Liver (tissue), 9 donors: ENCODE results near the gene GRIN2A. TPM values are rescaled to one million over a fixed set of nuclear protein-coding genes. Genes with fewer than 3 reads are reported as not detected.

Experiments used
- DNase-seq: peaks from one replicate; pipeline ENCODE4 v3.0.0-alpha.2; 2017; ENCODE audit warnings: low spot score
- H3K27ac ChIP-seq, 2 donors: one replicate each; pipeline ENCODE4 v1.7.0; 2013; ENCODE audit warnings: inconsistent platforms in 2 of 2, low read length in 2 of 2, control low read depth in 1 of 2, low read depth in 1 of 2, mild to moderate bottlenecking in 1 of 2
- H3K27me3 ChIP-seq, 4 donors: one replicate each; pipeline versions ENCODE4 v1.6.1 to v1.7.0; 2013; ENCODE audit warnings: low read length in 3 of 4, inconsistent platforms in 1 of 4, mild to moderate bottlenecking in 1 of 4, moderate library complexity in 1 of 4; ENCODE audit not compliant: control insufficient read depth in 4 of 4, insufficient read depth in 4 of 4
- H3K36me3 ChIP-seq, 4 donors: one replicate each; pipeline versions ENCODE4 v1.6.1 to v1.7.0; 2013; ENCODE audit warnings: low read length in 3 of 4, mild to moderate bottlenecking in 3 of 4, low read depth in 1 of 4, moderate library complexity in 1 of 4; ENCODE audit not compliant: control insufficient read depth in 4 of 4, insufficient read depth in 3 of 4
- H3K4me1 ChIP-seq, 4 donors: one replicate each; pipeline versions ENCODE4 v1.6.1 to v1.7.0; 2013; ENCODE audit warnings: low read length in 3 of 4, mild to moderate bottlenecking in 3 of 4, moderate library complexity in 1 of 4; ENCODE audit not compliant: control insufficient read depth in 4 of 4, insufficient read depth in 4 of 4
- H3K4me3 ChIP-seq, 3 donors: one replicate each; pipeline versions ENCODE4 v1.6.1 to v1.7.0; 2013; ENCODE audit warnings: low read length in 3 of 3, control low read depth in 1 of 3, low read depth in 1 of 3, mild to moderate bottlenecking in 1 of 3
- H3K9ac ChIP-seq, 2 donors: one replicate each; pipeline ENCODE4 v1.7.0; 2013; ENCODE audit warnings: low read length in 2 of 2, mild to moderate bottlenecking in 2 of 2, moderate library complexity in 2 of 2, control low read depth in 1 of 2, low read depth in 1 of 2
- H3K9me3 ChIP-seq, 4 donors: one replicate each; pipeline versions ENCODE4 v1.6.1 to v1.7.0; 2013; ENCODE audit warnings: low read length in 3 of 4; ENCODE audit not compliant: control insufficient read depth in 4 of 4
- EGR1 ChIP-seq, 2 donors: IDR thresholded peaks; 2 replicates each; pipeline ENCODE4 v1.6.1; 2016 to 2018; ENCODE audit warnings: antibody characterized with exemption in 2 of 2, low read depth in 2 of 2
- FOXA1 ChIP-seq: IDR thresholded peaks from 2 replicates; pipeline ENCODE4 v1.6.1; 2016; ENCODE audit warnings: antibody characterized with exemption
- FOXA2 ChIP-seq: IDR thresholded peaks from 2 replicates; pipeline ENCODE4 v1.6.1; 2016; ENCODE audit warnings: antibody characterized with exemption
- GABPA ChIP-seq, 2 donors: IDR thresholded peaks in 1 of 2; conservative IDR thresholded peaks in 1 of 2; 2 replicates each; pipeline ENCODE4 v1.6.1; 2016; ENCODE audit warnings: antibody characterized with exemption in 2 of 2, mild to moderate bottlenecking in 1 of 2, moderate library complexity in 1 of 2
- HNF4A ChIP-seq, 2 donors: conservative IDR thresholded peaks; 2 replicates each; pipeline ENCODE4 v1.6.1; 2016; ENCODE audit warnings: antibody characterized with exemption in 2 of 2, mild to moderate bottlenecking in 2 of 2
- HNF4G ChIP-seq: IDR thresholded peaks from 2 replicates; pipeline ENCODE4 v1.6.1; 2016; ENCODE audit warnings: antibody characterized with exemption
- JUND ChIP-seq, 2 donors: IDR thresholded peaks; 2 replicates each; pipeline ENCODE4 v1.6.1; 2016; ENCODE audit warnings: antibody characterized with exemption in 2 of 2
- NR2F2 ChIP-seq: IDR thresholded peaks from 2 replicates; pipeline ENCODE4 v1.6.1; 2016; ENCODE audit warnings: antibody characterized with exemption
- RAD21 ChIP-seq, 2 donors: IDR thresholded peaks; 2 replicates each; pipeline ENCODE4 v1.6.1; 2016; ENCODE audit warnings: antibody characterized with exemption in 2 of 2, mild to moderate bottlenecking in 2 of 2
- RXRA ChIP-seq, 2 donors: IDR thresholded peaks; 2 replicates each; pipeline ENCODE4 v1.6.1; 2017 to 2018; ENCODE audit warnings: antibody characterized with exemption in 2 of 2, mild to moderate bottlenecking in 1 of 2
- SP1 ChIP-seq: IDR thresholded peaks from 2 replicates; pipeline ENCODE4 v1.6.1; 2018; ENCODE audit warnings: antibody characterized with exemption, mild to moderate bottlenecking
- TAF1 ChIP-seq: conservative IDR thresholded peaks from 2 replicates; pipeline ENCODE4 v1.6.1; 2016; ENCODE audit warnings: antibody characterized with exemption, mild to moderate bottlenecking
- YY1 ChIP-seq: IDR thresholded peaks from 2 replicates; pipeline ENCODE4 v1.6.1; 2016; ENCODE audit warnings: antibody characterized with exemption, mild to moderate bottlenecking
- WGBS: extraction: QIAGEN DNeasy Blood & Tissue Kit; methylation state at CpG from one replicate; pipeline ENCODE4 v1.1.7; 2013; 5-methylcytosine and 5-hydroxymethylcytosine counted together
- polyA plus RNA-seq, 2 donors: library from polyadenylated mRNA; stranded (reverse) in 1 of 2; unstranded in 1 of 2; fragments of 200-250 nt in 1 of 2; fragments of >200 nt in 1 of 2; fragmentation: Nextera tagmentation in 1 of 2; extraction: Ambion mirVana in 1 of 2; gene quantifications; one replicate each; pipeline versions ENCODE4 v1.2.1 to v1.2.3, GENCODE V29; 2013 to 2015
- total RNA-seq, 2 donors: library from RNA; depleted of rRNA; stranded (reverse); fragments of >200 nt; gene quantifications; one replicate each; pipeline ENCODE4 v1.2.3, GENCODE V29; 2014
- TF ChIP-seq, protein P1 (sequence below): IDR thresholded peaks from 2 replicates; pipeline ENCODE4 v1.6.1; 2016; ENCODE audit warnings: antibody characterized with exemption
- TF ChIP-seq, protein P2 (sequence below): fragments of 150-350 bp; IDR thresholded peaks from 2 replicates; pipeline ENCODE4 v1.5.1; 2017; ENCODE audit warnings: improper control_type of control experiment, low read depth, low read length; ENCODE audit not compliant: missing input control
- TF ChIP-seq, protein P3 (sequence below): IDR thresholded peaks from 2 replicates; pipeline ENCODE4 v1.6.1; 2016; ENCODE audit warnings: antibody characterized with exemption, mild to moderate bottlenecking
- TF ChIP-seq, protein P4 (sequence below): IDR thresholded peaks from 2 replicates; pipeline ENCODE4 v1.6.1; 2016; ENCODE audit warnings: antibody characterized with exemption
- donor health status: healthy.
- donor health status: healthy.
- donor health status: healthy.
- donor health status: healthy.
- donor health status: healthy.

GRIN2A gene
- total and polyA plus RNA-seq, 4 donors, result under 0.01 to 0.08 (median 0.07) TPM; not detected in 1

DNA sequence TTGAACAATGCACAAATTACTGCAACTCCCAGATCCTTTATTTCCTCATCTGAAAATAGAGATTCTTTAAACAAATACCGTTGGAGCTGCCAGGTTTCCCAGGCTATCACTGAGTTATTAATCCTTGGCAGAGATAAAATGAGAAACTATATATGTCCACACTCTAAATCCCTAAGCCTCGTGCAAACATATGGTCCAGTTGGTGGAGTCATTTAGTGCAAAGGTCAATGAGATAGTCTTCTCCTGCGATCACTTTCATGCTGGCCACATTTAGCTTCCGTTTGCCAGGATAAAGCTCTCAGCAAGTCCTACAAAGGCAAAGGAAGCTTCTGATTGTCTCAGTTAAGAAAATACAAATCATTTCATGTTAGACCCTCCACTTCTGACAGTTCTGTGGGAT is 11.0 kb downstream of the GRIN2A start:
- Histone ChIP-seq H3K4me3 (no peak overlapping the region), H3K36me3 (no peaks in the 10 kb centered on the region), H3K27me3 (peaks cover 0 to 4% (median 0%) of the 10 kb centered on the region in 4 donors), H3K9me3 (peaks cover 0 to 2% (median 0%) of the 10 kb centered on the region in 4 donors), H3K9ac (no peak overlapping the region), H3K27ac (no peak overlapping the region), H3K4me1 (no peaks in the 10 kb centered on the region)
- no peak for DNase-seq
- no peak for TF ChIP-seq HNF4A (conservative IDR thresholded peaks at IDR 0.05)
- no peak for TF ChIP-seq RXRA (IDR thresholded peaks at IDR 0.05)
- TF ChIP-seq FOXA2, result no peak
- no peak for TF ChIP-seq GABPA (IDR thresholded peaks at IDR 0.05 in 1 of 2, conservative IDR thresholded peaks at IDR 0.05 in 1 of 2)
- no peak for TF ChIP-seq EGR1 (IDR thresholded peaks at IDR 0.05; ENCODE audit: low read depth in 2 of 2)
- TF ChIP-seq, protein P1, sequence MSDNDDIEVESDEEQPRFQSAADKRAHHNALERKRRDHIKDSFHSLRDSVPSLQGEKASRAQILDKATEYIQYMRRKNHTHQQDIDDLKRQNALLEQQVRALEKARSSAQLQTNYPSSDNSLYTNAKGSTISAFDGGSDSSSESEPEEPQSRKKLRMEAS, result no peak
- no peak for TF ChIP-seq YY1
- TF ChIP-seq, protein P2, sequence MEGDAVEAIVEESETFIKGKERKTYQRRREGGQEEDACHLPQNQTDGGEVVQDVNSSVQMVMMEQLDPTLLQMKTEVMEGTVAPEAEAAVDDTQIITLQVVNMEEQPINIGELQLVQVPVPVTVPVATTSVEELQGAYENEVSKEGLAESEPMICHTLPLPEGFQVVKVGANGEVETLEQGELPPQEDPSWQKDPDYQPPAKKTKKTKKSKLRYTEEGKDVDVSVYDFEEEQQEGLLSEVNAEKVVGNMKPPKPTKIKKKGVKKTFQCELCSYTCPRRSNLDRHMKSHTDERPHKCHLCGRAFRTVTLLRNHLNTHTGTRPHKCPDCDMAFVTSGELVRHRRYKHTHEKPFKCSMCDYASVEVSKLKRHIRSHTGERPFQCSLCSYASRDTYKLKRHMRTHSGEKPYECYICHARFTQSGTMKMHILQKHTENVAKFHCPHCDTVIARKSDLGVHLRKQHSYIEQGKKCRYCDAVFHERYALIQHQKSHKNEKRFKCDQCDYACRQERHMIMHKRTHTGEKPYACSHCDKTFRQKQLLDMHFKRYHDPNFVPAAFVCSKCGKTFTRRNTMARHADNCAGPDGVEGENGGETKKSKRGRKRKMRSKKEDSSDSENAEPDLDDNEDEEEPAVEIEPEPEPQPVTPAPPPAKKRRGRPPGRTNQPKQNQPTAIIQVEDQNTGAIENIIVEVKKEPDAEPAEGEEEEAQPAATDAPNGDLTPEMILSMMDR, result no peak
- no peak for TF ChIP-seq HNF4G
- TF ChIP-seq JUND (IDR thresholded peaks at IDR 0.05), result no peak
- TF ChIP-seq FOXA1, result no peak
- TF ChIP-seq, protein P3, sequence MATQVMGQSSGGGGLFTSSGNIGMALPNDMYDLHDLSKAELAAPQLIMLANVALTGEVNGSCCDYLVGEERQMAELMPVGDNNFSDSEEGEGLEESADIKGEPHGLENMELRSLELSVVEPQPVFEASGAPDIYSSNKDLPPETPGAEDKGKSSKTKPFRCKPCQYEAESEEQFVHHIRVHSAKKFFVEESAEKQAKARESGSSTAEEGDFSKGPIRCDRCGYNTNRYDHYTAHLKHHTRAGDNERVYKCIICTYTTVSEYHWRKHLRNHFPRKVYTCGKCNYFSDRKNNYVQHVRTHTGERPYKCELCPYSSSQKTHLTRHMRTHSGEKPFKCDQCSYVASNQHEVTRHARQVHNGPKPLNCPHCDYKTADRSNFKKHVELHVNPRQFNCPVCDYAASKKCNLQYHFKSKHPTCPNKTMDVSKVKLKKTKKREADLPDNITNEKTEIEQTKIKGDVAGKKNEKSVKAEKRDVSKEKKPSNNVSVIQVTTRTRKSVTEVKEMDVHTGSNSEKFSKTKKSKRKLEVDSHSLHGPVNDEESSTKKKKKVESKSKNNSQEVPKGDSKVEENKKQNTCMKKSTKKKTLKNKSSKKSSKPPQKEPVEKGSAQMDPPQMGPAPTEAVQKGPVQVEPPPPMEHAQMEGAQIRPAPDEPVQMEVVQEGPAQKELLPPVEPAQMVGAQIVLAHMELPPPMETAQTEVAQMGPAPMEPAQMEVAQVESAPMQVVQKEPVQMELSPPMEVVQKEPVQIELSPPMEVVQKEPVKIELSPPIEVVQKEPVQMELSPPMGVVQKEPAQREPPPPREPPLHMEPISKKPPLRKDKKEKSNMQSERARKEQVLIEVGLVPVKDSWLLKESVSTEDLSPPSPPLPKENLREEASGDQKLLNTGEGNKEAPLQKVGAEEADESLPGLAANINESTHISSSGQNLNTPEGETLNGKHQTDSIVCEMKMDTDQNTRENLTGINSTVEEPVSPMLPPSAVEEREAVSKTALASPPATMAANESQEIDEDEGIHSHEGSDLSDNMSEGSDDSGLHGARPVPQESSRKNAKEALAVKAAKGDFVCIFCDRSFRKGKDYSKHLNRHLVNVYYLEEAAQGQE, result no peak
- WGBS, result 26% methylated on average over 4 of the region's 4 CpGs

DNA sequence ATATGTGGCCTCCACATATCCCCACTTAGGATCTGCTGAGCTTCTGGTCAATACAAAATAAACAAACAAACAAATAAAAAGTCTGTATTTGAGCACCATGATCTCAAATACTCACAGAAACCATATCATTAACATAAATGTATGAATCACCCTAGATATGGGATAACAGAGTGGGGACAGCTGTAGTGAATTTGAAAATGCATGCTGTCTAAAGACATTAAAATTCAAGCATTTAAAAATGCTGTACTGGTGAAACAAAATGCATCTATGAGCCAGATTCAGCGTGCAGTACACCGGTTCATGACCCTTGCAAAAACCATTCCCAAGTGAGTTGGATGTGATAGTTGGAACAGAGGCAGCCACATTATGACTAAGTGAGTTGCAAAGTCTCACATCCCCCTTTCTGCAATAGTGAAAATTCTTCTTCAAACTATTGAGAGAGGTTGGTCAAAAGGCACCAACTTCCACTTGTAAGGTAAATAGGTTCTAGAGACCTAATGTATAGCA is 12.3 kb downstream of the GRIN2A start:
- no peak for DNase-seq
- Histone ChIP-seq H3K9ac (no peak overlapping the region), H3K9me3 (peaks cover 0 to 2% (median 0%) of the 10 kb centered on the region in 4 donors), H3K27ac (no peak overlapping the region), H3K4me1 (no peaks in the 10 kb centered on the region), H3K4me3 (no peak overlapping the region), H3K27me3 (peaks cover 0 to 7% (median 0%) of the 10 kb centered on the region in 4 donors), H3K36me3 (no peaks in the 10 kb centered on the region)
- TF ChIP-seq EGR1 (IDR thresholded peaks at IDR 0.05; ENCODE audit: low read depth in 2 of 2), result no peak
- TF ChIP-seq RAD21 (IDR thresholded peaks at IDR 0.05), result no peak
- no peak for TF ChIP-seq TAF1
- no peak for TF ChIP-seq RXRA (IDR thresholded peaks at IDR 0.05)
- TF ChIP-seq NR2F2, result no peak
- TF ChIP-seq, protein P4, sequence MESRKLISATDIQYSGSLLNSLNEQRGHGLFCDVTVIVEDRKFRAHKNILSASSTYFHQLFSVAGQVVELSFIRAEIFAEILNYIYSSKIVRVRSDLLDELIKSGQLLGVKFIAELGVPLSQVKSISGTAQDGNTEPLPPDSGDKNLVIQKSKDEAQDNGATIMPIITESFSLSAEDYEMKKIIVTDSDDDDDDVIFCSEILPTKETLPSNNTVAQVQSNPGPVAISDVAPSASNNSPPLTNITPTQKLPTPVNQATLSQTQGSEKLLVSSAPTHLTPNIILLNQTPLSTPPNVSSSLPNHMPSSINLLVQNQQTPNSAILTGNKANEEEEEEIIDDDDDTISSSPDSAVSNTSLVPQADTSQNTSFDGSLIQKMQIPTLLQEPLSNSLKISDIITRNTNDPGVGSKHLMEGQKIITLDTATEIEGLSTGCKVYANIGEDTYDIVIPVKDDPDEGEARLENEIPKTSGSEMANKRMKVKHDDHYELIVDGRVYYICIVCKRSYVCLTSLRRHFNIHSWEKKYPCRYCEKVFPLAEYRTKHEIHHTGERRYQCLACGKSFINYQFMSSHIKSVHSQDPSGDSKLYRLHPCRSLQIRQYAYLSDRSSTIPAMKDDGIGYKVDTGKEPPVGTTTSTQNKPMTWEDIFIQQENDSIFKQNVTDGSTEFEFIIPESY, result no peak
- no peak for TF ChIP-seq SP1
- TF ChIP-seq, protein P3, result no peak
- no peak for TF ChIP-seq JUND (IDR thresholded peaks at IDR 0.05)
- TF ChIP-seq, protein P1, result no peak
- no peak for TF ChIP-seq HNF4A (conservative IDR thresholded peaks at IDR 0.05)
- WGBS, result 96% methylated on average over 2 of the region's 2 CpGs
